Stimulated activated CD4-positive, alpha-beta T cell treated with anti-CD3 and anti-CD28 coated beads, TNF-alpha, amount 100 ng/mL, for 4 hours (primary cell): ENCODE data around the gene RBM14.
"Not testable (repeated sequence)": the region's sequence is repeated elsewhere in the genome, so short reads cannot be mapped to it uniquely, and the experiment has no call there.

ENCODE experiments used
- DNase-seq, 3 experiments: peaks; one replicate each; pipeline ENCODE4 v3.0.0-alpha.2; 2020; ENCODE audit warnings: low read depth in 3 of 3

Gene RBM14

DNA sequence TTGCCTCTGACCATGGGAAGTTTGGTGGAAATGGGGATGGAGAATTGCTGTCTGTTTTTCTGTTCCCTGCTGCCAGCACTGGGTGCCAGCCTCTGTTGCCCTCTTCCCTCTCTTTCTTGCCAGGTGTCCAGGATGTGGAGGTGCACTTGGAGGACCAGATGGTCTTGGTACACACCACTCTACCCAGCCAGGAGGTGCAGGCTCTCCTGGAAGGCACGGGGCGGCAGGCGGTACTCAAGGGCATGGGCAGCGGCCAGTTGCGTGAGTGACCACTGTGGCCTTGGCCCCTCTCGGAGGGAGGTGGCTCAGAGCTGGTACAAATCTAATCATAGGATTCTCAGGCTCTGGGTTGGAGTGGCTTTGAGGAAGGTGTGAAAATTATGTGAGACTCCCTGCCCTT lies 17.4 kb upstream of the RBM14 start:
- DNase-seq, result no peak

DNA sequence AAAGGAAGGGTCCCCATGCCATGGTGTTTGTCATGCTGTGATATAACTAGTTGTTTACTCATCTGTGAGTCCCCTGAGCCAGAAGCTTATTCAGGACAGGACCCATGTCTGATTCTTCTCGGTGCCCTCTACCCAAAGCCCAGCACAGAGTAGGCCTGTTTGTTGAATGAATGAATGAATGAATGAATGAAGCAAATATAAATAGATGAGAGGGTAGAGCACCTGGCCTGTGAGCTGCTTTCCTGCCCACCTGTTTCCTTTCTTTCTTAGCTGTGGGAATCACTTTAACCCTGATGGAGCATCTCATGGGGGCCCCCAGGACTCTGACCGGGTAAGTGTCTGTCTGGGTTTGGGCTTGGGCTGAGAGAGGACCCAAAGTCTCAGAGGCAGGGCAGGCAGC lies 16.2 kb upstream of the RBM14 start:
- no peak for DNase-seq

GRCh38 chr11:66600631-66601233 lies 15.7 kb upstream of the RBM14 start:
- DNase-seq, result no peak

GRCh38 chr11:66603072-66603471 lies 13.4 kb upstream of the RBM14 start:
- no peak for DNase-seq

GRCh38 chr11:66604155-66604554 lies 12.3 kb upstream of the RBM14 start:
- DNase-seq, result no peak

GRCh38 chr11:66606608-66607007 lies 9.8 kb upstream of the RBM14 start:
- not testable (repeated sequence) for DNase-seq

- DNase-seq, result no peak
Observed at GRCh38 chr11:66607126-66607834, 9.2 kb upstream of the RBM14 start.

DNA sequence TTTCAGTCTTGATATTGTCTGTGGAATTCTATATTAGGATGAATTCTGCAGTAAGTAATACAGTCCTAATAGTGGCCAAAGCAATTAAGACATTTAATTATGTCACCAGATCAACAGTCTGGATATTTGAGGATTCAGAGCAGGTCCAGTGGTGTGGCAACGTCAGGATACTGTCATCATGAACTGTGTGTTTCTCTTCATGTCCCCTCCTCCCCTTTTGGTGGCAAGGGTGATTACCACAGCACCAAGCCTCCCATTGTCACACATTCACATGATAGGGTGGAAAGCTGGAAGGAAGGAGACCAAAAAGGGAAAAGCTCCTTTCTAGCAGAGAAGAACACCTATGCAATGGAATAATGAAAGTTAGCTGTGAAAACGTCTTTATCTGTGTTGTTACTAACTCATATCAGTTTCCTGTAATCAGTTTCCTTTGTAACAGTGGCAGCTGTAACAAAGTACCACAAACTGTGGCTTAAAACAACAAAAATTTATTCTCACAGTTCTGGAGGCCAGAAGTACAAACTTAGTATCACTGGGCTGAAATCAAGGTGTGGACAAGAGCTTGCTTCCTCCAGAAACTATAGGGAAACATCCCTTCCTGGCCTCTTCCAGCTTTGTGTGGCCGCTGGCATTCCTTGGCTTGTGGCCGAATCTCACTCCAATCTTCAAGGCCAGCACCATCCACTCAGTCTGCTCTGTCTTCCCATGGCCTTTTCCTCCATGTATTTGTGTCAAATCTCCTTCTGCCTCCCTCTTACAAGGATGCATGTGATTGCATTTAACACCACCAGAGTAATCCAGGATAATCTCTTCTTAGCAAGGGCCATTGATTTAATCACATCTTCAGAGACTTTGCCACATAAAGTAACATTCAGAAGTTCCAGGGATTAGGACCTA lies 6.5 kb upstream of the RBM14 start:
- no peak for DNase-seq

DNA sequence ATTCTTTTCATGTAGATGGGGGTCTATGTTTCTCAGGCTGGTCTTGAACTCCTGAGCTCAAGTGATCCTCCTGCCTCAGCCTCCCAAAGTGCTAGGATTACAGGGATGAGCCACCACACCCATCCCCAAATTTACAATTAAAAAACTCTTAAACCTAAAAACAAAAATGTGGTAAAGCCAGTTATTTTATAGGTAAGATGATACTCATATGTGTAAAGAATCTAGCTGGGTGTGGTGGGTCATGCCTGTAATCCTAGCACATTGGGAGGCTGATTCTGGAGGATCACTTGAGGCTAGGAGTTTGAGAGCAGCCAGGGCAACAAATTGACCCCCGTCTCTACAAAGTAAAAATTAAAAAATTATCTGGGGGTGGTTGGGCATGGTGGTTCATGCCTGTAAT lies 4.0 kb upstream of the RBM14 start:
- no peak for DNase-seq

DNA sequence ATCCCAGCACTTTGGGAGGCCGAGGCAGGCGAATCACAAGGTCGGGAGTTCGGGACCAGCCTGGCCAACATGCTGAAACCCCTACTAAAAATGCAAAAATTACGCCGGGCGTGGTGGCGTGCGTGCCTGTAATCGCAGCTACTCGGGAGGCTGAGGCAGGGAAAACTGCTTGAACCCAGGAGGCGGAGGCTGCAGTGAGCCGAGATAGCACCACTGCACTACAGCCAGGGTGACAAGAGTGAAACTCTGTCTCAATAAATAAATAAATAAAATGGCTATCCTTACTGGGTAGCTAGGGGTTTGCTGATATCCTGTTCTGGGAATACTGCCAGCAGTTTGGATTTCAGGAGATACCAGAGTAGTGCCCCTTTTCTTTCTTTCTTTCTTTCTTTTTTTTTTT lies 2.4 kb upstream of the RBM14 start:
- no peak for DNase-seq

DNA sequence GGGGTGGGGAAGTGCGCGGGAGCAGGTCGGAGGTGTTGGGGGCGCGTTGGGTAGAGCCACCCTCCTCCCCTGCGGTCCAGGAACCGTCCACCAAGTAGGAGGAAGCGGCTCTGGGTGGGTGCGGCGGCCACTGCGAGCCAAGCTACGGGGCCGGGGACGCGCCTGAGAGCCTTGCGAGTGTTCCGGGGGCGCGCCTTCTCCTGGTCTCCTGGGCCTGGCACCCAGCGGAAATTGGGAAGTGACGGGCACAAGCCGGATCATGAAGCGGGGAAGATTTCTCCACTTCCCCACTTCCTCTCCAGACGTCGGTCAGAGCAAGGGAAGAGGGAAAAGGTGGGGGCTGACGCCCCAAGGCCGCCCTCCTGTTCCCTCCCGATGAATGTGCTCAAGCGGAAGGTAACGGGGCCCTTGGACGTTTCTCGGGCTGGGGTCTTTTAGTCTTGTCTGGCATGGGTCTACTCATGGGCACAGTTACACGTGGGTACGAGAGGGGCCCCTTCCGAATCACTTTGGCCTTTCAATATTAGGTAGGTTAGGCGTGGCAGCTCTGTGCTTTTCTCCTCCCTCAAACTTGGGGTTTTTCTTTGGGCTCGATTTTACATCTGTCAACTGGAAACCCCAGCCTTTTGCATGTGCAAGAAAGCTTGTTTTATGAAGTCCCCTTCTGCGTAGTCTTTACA lies 865 bp downstream of the RBM14 start:
- DNase-seq, result no peak

- DNase-seq, result no peak
Observed at GRCh38 chr11:66619080-66619554, 2.7 kb downstream of the RBM14 start.

DNA sequence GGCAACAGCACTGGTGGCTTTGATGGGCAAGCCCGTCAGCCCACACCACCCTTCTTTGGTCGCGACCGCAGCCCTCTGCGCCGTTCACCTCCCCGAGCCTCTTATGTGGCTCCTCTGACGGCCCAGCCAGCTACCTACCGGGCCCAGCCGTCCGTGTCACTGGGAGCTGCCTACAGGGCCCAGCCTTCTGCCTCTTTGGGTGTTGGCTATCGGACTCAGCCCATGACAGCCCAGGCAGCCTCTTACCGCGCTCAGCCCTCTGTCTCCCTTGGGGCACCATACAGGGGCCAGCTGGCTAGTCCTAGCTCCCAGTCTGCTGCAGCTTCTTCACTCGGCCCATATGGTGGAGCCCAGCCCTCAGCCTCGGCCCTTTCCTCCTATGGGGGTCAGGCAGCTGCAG lies 8.0 kb downstream of the RBM14 start:
- DNase-seq, result no peak

- no peak for DNase-seq
Observed at GRCh38 chr11:66625041-66625751, 8.8 kb downstream of the RBM14 start.

GRCh38 chr11:66625752-66626149 lies 9.3 kb downstream of the RBM14 start:
- no peak for DNase-seq

DNA sequence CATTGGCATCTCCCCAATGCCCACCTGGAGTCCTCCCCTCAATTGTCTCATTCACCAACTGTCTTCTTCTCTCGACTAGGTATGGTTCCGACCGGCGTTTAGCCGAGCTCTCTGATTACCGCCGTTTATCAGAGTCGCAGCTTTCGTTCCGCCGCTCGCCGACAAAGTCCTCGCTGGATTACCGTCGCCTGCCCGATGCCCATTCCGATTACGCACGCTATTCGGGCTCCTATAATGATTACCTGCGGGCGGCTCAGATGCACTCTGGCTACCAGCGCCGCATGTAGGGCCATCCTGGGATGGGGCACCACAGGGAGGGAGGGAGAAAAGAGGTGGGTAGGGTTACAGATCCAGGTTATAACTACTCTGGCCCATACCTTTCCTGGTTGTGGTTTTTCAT lies 10.0 kb downstream of the RBM14 start:
- no peak for DNase-seq

DNA sequence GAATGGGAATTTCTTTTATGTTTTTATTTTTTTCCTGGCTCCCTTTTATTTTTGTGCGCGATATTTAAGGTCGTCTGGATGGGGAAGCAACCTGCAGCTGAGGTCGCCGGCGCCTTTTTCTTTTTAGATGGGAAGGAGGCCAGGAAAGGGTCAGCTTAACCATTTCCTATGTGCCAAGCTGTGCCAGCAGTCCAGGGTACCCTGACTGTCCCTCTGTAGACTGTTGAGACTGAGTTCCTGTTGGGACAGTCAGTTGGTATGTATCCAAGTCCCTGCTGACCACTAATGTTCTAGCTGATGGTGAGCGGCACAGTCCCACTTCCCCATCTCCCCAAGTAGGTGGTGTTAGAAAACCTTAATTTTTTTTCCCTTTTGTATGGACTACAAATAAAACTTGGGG lies 10.5 kb downstream of the RBM14 start:
- DNase-seq, result no peak

- no peak for DNase-seq
Observed at GRCh38 chr11:66628061-66628603, 11.7 kb downstream of the RBM14 start.

GRCh38 chr11:66629356-66629755 lies 12.9 kb downstream of the RBM14 start:
- DNase-seq, result no peak

DNA sequence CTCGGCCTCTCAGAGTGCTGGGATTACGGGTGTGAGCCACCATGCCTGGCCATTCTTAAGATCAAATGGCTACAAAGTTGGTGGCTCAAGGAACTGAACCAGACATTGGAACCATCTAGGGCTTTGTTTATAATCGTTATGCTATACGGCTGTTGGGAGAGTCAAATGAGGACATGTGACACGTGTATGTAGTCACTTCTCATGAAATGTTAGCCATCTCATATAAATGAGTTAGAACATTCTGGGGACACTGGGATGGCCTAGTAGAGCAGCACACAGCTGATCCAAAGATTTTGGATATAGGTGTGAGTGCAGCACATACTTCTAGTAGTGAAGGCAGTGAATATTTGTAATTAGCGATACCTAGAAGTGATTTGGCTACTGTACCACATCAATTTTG lies 15.5 kb downstream of the RBM14 start:
- DNase-seq, result no peak

DNA sequence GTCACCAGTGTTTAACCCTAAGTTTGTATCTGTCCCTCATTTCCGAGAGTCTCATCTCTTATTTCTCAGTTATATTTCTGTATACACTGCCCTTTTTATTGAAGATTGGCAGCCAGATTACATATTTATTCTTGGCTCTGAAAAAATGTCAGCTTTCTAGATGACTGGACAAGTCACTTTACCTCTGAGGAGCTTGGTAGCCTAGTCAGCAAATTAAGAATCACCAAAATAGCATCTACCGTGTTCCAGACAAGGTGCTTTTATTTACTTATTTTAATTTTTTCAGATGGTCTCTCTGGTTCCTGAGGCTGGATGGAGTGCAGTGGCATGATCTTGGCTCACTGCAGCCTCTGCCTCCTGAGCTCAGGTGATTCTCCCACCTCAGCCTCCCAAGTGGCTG lies 16.5 kb downstream of the RBM14 start:
- no peak for DNase-seq
